ENCODE data around the gene ARHGAP32.
A peak's percentile ranks its signal among the peaks of the same experiment; 100 is the strongest.

The ARHGAP32 gene

DNA sequence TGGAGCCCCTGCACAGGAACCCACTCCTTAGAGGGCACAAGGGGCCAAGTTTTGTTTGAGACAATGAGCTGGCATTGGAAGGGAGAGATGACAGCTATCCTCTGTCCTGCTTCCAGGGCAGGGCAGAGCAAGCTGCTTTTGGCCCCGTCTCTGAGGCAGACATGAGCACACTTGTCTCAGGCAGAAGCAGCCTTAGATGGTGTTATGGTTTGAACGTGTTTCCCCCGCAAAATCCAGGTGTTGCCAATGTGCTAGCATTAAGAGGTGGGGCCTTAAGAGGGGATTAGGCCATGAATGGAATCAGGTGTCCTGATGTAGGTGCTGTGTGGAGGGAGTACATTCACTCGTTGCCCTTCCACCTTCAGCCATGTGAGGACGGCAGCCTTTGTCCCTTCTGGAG lies 252.0 kb downstream of the ARHGAP32 start:
- no peaks in the 10 kb centered on the region for H3K9me3 ChIP-seq

DNA sequence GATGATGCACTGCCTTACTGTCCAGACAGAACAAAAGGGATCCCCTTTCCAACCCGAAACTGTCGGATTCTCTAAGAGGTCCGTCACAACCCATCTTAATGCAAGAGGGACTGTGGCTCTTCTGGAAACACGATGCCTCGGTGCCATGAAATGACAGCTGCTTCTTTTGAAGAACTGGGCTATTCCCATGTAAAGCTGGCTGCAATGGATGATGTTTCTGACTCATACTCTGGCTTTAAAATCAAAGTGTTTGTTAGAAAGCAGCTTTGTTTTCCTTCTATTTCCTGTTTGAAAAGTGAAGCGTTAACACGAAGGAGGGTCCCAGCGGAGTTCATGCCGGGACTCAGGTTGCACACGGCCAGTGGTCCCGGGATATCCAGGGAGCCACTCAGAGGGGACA lies 252.5 kb downstream of the ARHGAP32 start:
- Histone ChIP-seq H3K27ac (no peak overlapping the region), H3K36me3 (no peaks in the 10 kb centered on the region), H3K4me3 (no peak overlapping the region), H3K4me2 (peak overlapping the region; percentile 72), H3K27me3 (no peaks in the 10 kb centered on the region), H4K20me1 (peaks cover 1% of the 10 kb centered on the region; the same call in 1 of the 2 replicates), H3K4me1 (peaks cover 94% of the 10 kb centered on the region), H3K9me3 (no peaks in the 10 kb centered on the region), H3K9ac (no peak overlapping the region)
- no peak for TF ChIP-seq Cebpa-rat (IDR thresholded peaks at IDR 0.05)

More for the DNA sequence above, 252.0 kb downstream of the ARHGAP32 start:
- Histone ChIP-seq H3K27me3 (no peaks in the 10 kb centered on the region), H3K9ac (no peak overlapping the region), H3K36me3 (no peaks in the 10 kb centered on the region), H3K4me2 (peak overlapping the region; percentile 72), H3K4me1 (peaks cover 92% of the 10 kb centered on the region), H3K27ac (no peak overlapping the region), H4K20me1 (no peaks in the 10 kb centered on the region), H3K4me3 (no peak overlapping the region)
- TF ChIP-seq Cebpa-rat (IDR thresholded peaks at IDR 0.05): no peak

DNA sequence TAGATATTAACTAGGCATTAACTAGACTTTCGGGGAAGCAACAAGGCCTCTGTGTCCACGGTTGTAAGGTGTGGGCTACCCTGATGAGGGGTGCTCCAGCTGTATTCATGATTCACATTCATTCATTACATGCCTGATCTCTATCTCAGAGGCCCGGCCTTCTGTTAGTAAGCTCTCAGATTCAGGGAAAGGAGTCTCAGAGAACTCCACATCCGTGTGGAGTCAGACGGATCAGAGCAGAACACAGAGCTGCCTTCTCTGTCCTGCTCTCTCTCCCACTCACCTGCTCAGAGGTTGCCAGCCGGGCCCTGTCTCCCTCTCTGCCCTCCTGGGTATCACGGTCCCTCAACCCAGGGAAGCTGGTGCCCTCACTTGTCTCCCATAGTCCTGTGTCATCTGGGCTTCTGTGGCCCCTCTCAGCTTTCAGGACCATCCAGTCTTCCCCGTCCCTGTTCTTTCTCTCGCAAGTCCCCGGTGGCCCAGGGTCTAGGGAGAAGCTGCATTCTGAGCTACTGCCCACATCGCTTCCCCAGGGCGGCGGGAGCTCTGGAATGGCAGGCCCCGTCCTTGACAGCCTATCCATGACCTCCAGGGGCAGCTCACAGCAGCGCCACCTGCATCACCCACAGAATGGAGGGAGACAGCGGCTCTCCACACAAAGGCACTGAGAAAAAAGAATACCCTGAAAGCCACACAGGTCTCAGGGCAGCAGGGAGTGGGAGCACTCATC lies 253.8 kb downstream of the ARHGAP32 start:
- TF ChIP-seq Cebpa-rat (IDR thresholded peaks at IDR 0.05): no peak
- Histone ChIP-seq H4K20me1 (peaks cover 14% of the 10 kb centered on the region; the same call in 1 of the 2 replicates), H3K4me2 (peak overlapping the region; percentile 51), H3K9ac (no peak overlapping the region), H3K4me1 (peaks cover 94% of the 10 kb centered on the region), H3K36me3 (no peaks in the 10 kb centered on the region), H3K27ac (no peak overlapping the region), H3K27me3 (no peaks in the 10 kb centered on the region), H3K9me3 (no peaks in the 10 kb centered on the region), H3K4me3 (no peak overlapping the region)

DNA sequence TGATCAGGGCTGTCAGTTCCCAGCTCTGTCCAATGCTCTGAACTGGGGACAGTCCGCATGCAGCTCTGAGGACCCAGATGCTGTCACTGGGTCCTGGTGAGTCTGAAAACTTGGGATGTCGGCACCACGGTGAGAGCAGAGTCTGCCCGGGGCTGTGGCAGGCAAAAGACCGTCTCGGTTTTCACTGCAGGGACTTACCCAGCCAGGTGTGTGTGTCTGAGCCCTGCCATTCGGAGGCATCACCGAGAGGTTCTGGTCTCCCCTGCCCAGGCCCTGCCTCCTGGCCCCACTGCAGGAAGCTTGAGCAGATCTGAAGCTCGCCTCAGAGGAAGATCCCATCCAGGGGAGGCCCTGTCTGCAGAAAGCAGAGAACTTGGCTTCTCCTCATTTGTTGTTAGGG lies 254.6 kb downstream of the ARHGAP32 start:
- no peak overlapping the region for H3K4me3 ChIP-seq
- TF ChIP-seq Cebpa-rat (IDR thresholded peaks at IDR 0.05): no peak
- H3K27me3 ChIP-seq: no peaks in the 10 kb centered on the region
- no peak overlapping the region for H3K9ac ChIP-seq
- H3K27ac ChIP-seq: no peak overlapping the region
- no peaks in the 10 kb centered on the region for H3K36me3 ChIP-seq
- H3K9me3 ChIP-seq: no peaks in the 10 kb centered on the region
- H3K4me1 ChIP-seq: peaks cover 90% of the 10 kb centered on the region
- peaks cover 15% of the 10 kb centered on the region; the same call in 1 of the 2 replicates for H4K20me1 ChIP-seq
- H3K4me2 ChIP-seq: peak overlapping the region; percentile 51

DNA sequence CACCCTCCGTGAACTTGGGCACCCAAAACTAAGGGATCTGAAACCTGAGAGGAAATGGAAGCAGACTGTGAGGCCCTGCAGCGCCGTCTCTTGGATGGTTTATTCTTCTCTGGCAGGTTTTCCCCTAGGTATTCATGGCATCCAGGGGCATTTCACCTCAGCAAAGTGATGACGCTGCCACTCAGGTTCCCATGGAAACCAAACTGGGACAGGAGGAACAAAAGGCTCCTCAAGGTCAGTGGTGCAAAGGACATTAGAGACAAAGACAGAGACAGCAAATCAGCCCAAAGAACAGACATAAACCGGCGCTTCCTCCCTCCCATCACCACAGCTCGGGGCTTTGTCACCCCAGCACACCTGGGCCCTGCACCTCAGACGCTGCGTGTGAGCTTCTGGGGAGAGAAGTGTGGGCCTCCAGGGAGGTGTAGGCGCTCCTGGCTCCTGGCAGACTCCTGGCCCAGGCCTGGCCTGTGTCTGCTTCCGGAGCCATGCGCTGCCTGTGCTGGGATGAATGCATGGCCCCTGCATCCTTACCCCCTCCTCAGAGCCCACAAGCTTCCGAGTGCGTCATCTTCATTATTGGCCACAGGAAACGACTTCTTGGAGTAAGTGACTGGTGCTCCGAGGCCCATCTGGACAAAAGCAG lies 255.4 kb downstream of the ARHGAP32 start:
- H3K9ac ChIP-seq: no peak overlapping the region
- no peaks in the 10 kb centered on the region for H3K9me3 ChIP-seq
- TF ChIP-seq Cebpa-rat (IDR thresholded peaks at IDR 0.05): no peak
- H4K20me1 ChIP-seq: peaks cover 15% of the 10 kb centered on the region; the same call in 1 of the 2 replicates
- H3K36me3 ChIP-seq: no peaks in the 10 kb centered on the region
- H3K4me2 ChIP-seq: peak overlapping the region; percentile 51; the same call in 1 of the 2 replicates
- no peaks in the 10 kb centered on the region for H3K27me3 ChIP-seq
- no peak overlapping the region for H3K4me3 ChIP-seq
- peaks cover 89% of the 10 kb centered on the region for H3K4me1 ChIP-seq
- H3K27ac ChIP-seq: no peak overlapping the region

DNA sequence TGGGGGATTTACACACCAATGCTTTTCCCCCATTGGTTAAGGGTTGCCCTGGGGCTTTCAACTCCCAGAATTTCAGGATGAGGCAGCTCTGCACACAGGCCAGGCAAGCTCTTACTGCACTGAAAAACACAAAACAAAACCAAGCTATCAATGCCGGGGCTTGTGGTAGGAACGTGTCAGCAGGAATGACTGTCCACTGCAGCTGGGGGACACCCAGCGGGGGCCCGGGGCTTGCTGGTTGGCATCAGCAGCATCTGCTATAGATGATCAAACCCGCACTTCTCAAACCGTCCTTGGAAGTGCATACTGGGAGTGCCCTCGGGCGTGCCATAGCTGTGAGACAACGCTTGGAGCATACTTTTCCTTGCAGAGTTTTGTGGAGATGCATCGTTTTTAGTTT lies 257.2 kb downstream of the ARHGAP32 start:
- no peaks in the 10 kb centered on the region for H3K27me3 ChIP-seq
- H3K4me1 ChIP-seq: peaks cover 76% of the 10 kb centered on the region
- H3K27ac ChIP-seq: no peak overlapping the region
- no peak overlapping the region for H3K4me3 ChIP-seq
- H3K36me3 ChIP-seq: no peaks in the 10 kb centered on the region
- no peaks in the 10 kb centered on the region for H3K9me3 ChIP-seq
- peaks cover 15% of the 10 kb centered on the region; the same call in 1 of the 2 replicates for H4K20me1 ChIP-seq
- no peak overlapping the region for H3K9ac ChIP-seq
- no peak for TF ChIP-seq Cebpa-rat (IDR thresholded peaks at IDR 0.05)
- peak overlapping the region; percentile 74 for H3K4me2 ChIP-seq

DNA sequence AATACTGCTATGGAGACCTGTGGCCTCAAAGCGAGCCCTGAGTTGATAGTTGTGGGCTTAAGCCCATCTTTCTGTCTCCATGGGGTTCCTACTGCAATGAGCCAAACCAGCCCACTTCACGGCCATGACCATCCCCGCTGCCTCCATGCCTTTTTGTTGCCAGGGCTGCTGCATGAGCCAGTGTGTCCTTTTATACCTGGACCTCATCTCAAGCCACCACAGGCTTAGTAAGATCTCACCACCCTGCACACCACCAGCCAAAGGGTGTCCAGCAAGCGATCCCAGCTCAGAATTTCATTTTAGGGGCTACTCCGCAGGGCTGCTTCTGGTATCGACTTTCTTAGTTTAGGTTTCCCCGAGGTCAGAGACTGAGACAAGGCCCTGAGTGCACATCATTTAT lies 257.8 kb downstream of the ARHGAP32 start:
- Histone ChIP-seq H3K27ac (no peak overlapping the region), H3K4me2 (peak overlapping the region; percentile 74), H3K4me3 (no peak overlapping the region), H4K20me1 (peaks cover 15% of the 10 kb centered on the region; the same call in 1 of the 2 replicates), H3K27me3 (no peaks in the 10 kb centered on the region), H3K9ac (no peak overlapping the region), H3K36me3 (no peaks in the 10 kb centered on the region), H3K9me3 (no peaks in the 10 kb centered on the region), H3K4me1 (peaks cover 76% of the 10 kb centered on the region)
- no peak for TF ChIP-seq Cebpa-rat (IDR thresholded peaks at IDR 0.05)

DNA sequence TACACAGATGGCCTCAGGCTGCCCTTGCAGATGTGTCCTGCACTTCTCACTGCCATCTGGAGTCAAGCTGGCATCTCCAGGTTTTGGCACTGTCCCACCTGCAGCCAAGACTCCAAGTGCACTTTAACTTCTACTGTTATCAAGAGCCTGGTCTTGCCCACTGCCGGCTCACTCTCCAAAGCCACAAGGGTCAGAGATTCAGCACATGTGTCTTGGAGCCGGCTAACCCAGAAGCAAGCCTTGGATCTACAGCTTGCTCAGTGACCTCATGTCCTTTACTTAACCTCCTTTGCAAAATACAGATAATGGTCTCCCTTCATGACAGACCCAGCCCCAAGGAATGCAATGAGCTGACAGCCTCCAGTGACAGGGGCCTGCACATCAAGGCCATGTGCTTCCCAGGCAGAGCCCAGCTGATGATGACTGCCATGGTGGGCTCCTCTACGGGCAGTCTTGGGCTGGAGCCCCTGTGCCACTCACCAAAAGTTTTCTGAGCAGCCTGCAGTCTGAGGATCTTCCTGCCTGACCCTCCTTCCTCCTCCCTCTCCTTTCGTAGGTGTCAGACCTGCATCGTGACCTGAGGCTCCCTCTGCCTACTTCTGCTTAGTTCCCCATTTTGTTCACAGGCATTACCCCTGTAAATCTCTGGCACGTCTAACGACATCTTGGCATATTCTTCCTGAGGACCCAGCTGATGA lies 258.5 kb downstream of the ARHGAP32 start:
- TF ChIP-seq Cebpa-rat (IDR thresholded peaks at IDR 0.05): no peak
- peaks cover 79% of the 10 kb centered on the region for H3K4me1 ChIP-seq
- no peak overlapping the region for H3K4me3 ChIP-seq
- no peaks in the 10 kb centered on the region for H3K27me3 ChIP-seq
- H4K20me1 ChIP-seq: peaks cover 15% of the 10 kb centered on the region; the same call in 1 of the 2 replicates
- peak overlapping the region; percentile 74 for H3K4me2 ChIP-seq
- no peak overlapping the region for H3K27ac ChIP-seq
- no peak overlapping the region for H3K9ac ChIP-seq
- H3K9me3 ChIP-seq: no peaks in the 10 kb centered on the region
- H3K36me3 ChIP-seq: no peaks in the 10 kb centered on the region

DNA sequence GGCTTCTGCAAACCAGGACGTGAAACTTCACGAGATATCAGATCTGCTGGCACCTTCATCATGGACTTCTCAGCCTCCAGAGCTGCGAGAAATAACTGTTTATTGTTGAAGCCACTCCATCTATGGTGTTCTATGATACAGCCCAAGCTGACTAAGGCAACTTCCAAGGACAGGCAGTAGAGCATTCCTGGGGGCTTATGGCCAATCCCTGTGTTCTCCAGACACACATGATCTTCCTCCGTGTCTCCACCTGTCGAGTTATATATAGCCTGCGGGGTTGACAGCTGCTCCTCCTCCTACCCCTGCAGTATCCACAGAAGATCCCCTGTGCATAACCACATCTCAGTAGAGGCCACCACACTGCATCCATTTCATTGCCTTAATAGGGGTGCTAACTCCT lies 260.5 kb downstream of the ARHGAP32 start:
- peaks cover 15% of the 10 kb centered on the region; the same call in 1 of the 2 replicates for H4K20me1 ChIP-seq
- no peaks in the 10 kb centered on the region for H3K27me3 ChIP-seq
- H3K4me2 ChIP-seq: no peak overlapping the region
- peaks cover 72% of the 10 kb centered on the region for H3K4me1 ChIP-seq
- no peak overlapping the region for H3K9ac ChIP-seq
- no peak for TF ChIP-seq Cebpa-rat (IDR thresholded peaks at IDR 0.05)
- no peaks in the 10 kb centered on the region for H3K9me3 ChIP-seq
- H3K36me3 ChIP-seq: no peaks in the 10 kb centered on the region
- H3K27ac ChIP-seq: no peak overlapping the region
- no peak overlapping the region for H3K4me3 ChIP-seq

DNA sequence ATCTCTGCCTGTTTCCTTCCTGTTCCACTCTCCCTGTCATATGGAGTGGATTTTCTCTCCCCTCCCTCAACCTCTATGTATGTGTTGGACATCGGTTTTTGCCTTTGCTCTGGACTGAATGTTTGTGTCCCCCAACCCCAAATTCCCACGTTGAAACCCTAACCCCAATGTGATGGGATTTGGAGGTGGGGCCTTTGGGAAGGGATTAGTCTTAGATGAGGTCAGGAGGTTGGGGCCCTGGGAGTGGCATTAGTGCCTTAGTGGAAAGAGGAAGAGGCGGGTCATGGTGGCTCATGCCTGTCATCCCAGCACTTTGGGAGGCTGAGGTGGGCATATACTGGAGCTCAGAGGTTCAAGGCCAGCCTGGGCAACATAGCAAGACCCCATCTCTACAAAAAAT lies 261.1 kb downstream of the ARHGAP32 start:
- Histone ChIP-seq H3K36me3 (no peaks in the 10 kb centered on the region), H3K27me3 (no peaks in the 10 kb centered on the region), H3K4me2 (no peak overlapping the region), H3K27ac (no peak overlapping the region), H3K4me3 (no peak overlapping the region), H3K9ac (no peak overlapping the region), H3K4me1 (peaks cover 70% of the 10 kb centered on the region), H3K9me3 (no peaks in the 10 kb centered on the region), H4K20me1 (peaks cover 15% of the 10 kb centered on the region; the same call in 1 of the 2 replicates)
- TF ChIP-seq Cebpa-rat (IDR thresholded peaks at IDR 0.05): no peak

Data from BLaER1 (cell line).